NCI-H1092 treated with DMSO at 0.1 percent for 48 hours (cell line): ENCODE data around the gene NWD2.
A peak's percentile ranks its signal among the peaks of the same experiment; 100 is the strongest.

Experiments
- DNase-seq: peaks from one replicate; lab custom pipeline; 2025; lab: John Stamatoyannopoulos, UW

Gene NWD2

DNA sequence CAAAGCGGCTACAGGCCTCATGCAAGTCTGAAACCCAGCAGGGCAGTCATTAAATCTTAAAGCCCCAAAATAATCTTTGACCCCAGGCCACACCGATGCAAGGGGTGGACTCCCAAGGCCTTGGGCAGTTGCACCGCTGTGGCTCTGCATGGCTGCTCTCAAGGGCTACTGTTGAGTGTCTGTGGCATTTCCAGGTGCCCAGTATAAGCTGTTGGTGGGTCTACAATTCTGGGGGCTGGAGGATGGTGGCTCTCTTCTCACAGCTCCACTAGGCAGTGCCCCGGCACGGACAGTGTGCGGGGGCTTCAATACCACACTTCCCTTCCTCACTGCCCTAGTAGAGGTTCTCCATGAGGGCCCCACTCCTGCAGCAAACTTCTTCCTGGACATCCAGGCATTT, 60.1 kb downstream of the NWD2 start:
- no peak for DNase-seq

DNA sequence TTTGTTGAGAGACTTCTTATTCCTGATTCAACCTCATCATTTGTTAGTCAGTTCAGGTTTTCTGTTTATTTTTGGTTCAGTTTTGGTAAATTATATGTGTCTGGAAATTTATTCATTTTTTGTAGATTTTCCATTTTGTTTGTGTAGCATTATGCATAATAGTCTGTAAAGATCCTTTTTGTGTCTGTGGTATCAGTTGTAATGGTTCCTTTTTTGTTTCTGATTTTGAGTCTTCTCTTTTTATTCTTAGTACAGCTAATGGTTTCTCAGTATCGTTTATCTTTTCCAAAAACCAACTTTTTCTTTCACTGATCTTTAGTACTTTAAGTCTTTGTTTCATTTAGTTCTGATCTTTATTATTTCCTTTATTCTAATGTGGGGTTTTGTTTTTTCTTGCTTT, 61.4 kb downstream of the NWD2 start:
- DNase-seq: no peak

DNA sequence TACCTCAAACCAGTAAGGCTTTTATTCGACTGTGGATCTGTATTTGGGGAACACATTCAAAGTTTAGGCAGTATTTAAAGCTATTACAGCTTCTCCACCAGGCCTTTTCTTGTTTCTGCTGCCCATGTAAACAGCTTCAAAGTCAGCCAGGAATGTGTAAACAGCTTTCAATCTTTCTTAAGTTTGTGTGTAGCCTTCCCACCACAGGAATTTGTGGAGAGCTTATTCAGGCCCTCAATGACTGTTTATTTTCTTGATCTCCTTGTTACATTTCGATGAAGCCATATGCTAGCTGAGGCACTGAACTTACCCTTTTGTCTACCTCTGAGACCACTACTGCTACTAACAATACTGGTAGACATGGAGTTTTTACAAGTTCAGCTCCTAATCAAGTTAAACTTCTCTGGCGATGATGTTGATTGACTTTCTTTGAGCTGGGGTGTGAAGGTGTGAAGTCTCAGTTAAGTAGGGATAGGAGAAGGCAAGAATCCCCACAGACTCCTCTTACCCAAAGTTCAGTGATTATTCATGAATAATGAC, 72.6 kb downstream of the NWD2 start:
- DNase-seq: no peak

DNA sequence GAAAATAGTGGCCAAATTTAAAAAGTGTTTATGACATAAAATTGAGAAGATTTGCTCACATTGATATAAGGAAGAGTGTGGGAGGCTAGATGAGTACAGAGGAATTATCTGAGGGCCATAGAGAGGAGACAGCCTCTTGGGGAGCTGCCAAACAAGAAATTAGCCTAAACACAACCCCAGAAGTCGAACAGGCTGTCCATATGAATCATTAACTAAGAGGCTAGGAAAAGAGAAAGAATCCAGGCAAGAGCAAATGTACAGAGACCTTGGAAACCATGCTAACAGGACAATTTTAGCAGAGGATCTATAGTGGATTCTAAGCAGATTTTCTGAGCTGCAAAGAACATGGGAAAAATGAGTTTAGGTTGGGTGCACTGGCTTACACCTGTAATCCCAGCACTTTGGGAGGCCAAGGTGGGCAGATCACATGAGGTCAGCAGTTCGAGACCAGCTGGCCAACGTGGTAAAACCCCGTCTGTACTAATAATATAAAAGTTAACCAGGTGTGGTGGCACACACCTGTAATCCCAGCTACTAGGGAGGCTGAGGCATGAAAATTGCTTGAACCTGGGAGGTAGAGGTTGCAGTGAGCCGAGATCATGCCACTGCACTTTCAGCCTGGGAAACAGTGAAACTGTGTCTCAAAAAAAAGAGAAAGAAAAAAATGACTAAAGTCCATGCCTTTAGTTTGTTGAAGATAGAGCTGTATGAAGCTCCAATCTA, 76.1 kb downstream of the NWD2 start:
- no peak for DNase-seq

DNA sequence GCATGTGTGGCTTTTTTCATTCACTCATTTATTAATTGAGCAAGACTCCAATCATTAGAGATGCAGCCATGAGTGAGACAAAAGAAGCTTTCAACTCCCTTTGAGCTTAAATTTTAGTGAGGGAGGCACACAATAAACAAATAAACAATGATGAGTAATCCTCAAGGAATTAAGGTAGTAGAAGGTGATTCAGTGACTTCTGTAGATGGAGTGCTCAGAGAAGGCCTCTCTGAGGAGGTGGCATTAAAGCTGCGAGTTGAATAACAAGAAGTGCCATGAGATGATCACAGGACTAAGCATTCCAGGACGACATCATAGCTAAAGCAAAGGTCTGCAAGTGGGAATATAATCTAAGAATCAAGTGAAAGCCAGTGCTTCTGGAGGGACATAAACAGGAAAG, 77.6 kb downstream of the NWD2 start:
- DNase-seq: no peak

DNA sequence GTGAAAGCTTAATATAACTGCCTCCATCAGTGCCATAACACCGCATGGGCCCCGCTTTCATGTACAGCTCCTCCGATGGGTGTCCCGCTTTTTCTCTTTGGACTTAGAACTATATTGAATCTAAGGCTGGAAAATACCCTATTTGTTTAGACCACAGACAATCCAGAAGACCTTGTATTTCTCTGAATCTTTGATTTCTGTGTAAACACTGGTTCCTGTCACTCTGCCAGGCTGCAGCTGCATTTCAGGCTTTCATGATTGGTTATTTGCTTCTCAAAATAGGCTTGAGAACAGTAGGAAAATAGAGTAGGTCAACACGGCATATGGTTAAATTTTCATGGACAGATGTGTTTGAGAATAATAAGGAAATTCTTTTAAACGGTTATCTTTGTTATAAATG, 80.0 kb downstream of the NWD2 start:
- no peak for DNase-seq

DNA sequence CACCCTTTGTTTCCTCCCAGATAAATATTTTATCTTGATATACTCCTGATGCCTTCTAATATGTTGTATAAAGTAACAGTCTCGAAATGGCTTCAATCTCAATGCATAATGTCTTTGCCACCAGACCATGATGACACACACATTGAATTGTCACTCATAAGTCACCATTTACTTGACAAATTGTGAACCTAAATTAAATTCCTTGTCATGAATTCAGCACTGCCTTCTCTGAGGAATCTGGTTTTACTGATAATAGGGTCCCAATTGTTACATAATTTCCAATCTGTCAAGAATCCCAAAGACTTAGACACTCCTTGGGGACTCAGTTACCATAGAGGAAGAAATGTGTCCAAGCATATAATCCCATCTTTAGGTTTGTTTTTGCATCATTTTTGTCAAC, 82.3 kb downstream of the NWD2 start:
- no peak for DNase-seq

DNA sequence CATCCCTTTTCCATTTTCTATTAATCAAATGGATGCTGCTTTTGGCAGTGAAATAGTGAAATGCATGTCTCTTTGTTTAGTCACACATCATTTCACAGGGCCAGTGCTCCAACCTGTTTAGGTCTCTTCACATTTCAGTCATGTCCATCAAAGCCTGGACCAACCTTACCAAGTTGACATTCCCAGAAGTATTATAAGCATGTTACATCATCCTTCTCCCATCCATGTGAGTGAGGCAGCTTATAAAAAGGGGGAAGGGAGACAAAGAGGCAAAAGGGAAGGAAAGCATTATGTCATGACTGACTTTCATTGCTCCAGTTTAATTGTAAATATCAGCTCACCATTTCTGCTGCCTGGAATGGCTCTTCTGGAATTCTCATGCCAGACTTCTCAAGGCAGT, 94.4 kb downstream of the NWD2 start:
- no peak for DNase-seq

DNA sequence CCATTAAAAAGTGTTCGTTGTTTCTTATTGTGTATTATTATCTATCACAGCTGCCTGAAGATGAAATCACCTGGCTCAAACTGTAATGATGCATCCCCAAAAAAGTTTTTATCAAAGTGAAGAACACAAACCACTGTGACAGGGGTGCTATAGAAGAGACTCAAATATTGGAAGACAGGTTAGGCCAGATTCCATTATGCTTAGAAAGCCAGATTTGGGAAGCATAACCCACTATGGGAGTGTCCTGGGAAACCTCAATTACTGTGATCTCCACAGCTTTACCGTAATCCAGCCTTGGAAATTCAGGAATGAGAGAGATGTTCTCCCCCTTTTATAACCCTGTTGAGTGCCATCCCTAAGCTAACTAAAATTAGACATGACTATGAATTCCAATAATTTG, 114.2 kb downstream of the NWD2 start:
- DNase-seq: no peak

DNA sequence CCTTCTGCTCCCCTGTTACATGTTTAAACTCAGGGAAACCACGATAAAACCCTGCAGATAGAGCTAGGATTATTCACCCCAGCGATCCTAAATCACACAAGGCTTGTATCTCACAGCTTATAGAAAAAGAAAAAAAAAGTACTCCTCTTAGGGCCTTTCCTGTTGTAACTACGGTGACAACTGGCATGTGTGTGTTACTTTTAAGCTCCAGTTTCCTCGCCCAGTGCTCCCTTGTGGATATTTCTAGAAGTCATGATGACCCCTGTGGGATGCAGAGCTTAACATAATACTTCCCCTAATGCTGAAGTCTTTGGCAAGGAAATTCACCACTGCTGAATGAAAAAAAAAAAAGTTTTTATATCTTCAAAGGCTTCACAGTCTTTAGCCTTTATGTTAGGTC, 114.7 kb downstream of the NWD2 start:
- no peak for DNase-seq

DNA sequence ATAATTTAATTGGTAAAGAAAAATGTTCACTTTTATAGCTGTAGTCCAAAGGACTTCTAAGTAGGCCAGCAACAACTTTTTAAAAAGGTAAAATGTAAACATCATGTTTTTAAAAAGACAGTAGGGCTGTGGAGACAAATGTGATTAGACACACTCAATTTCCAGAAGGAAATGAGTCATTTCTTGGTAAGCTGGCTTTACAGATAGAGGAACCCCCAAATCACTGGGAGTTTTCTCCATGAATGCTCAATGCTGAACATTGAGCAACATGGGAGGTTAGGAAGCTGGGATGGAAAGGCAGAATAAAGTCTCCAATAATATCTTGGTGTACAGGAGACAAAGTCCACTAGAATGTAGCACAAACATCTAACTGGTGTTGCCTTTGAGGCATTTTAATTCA, 121.3 kb downstream of the NWD2 start:
- no peak for DNase-seq

DNA sequence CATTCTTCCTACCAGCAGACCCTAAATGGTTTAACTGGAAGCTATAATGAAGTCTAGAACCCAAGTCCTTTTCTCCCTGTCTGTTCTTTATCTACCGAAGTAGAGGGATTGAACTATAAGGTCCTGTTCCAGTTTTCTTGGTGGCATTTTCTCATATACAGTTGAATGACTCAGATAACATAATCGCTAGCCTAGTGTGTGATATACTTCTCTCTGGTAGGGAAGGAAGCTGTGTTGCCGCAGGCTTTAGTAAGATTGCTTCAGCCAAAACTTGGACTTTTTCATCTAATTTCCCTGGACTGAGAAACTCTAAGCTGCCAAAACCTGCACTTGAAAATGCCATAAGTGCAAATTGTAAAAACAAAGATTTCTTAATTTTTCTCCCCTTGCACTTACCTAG, 123.4 kb downstream of the NWD2 start:
- DNase-seq: no peak

DNA sequence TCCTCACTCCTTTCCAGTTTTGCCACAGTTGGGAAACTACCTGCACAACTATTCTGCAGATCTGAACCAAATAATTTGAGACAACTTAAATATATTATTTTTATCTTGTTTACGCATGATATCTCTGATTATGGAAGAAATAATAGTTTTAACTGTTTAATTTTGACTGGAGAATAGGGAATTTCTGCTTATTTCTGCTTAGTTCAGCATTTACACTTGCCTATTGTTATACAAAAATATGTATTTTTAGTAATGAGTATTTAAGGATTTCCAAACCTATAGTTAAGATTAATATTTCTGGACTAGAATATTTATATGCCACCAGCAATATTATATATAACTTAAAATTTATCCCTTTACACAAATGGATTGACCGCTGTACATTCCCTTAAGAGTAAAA, 125.5 kb downstream of the NWD2 start:
- DNase-seq: no peak

DNA sequence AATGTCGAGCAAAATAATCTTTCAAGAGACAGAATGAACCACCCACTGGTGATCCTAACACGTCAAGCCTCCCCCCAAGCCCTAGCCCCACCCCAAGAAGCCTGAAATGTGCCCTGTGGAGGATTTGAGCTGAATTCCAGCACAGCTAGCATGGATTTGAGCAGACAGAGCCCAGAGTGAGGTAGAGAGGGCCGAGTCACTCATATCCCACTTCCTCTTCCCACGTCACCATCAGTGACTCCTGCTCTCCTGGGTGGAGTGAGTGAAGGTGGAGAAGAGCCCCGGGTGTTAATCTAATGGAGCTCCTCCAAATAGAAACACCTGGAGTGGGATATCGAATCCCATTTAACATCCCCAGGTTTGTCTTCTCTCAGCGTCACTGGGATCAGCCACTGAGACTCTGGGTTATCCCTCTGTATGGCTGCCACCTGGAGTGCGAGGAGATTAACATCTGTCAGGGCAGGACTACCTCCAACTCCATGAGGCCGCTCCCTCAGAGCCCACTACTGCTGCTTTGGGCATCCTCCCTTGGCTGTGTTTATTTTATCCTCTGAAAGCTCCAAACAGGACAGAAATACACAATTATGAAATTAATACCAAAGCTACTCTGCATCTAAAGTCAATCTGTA, 136.6 kb downstream of the NWD2 start:
- no peak for DNase-seq

DNA sequence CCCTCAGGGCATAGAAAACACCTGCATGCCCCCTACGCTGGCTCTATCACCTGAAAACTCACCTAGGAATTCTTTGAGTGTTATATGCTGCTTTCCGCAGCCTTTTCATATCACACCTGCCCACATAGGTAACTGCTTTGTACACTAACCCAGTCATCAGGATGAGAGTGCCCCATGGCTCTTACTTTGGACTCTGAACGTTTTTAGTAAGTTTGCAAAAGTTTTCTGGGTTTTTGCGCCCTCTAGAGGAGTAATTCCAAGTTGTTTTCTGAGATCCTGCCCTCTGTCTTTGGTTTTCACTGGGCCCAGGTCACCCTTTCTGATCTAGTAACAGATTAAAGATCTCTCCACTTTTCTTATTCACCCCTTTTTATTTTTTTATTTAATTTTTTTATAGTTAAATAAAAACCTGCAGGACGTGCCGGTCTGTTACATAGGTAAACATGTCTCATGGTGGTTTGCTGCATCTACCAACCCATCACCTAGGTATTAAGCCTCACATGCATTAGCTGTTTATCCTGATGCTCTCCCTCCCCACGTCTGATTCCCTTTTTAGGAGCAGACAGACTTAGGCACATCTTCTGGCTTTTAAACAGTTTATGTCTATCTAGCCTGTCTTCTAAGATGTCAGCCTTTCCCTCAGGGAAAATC, 139.2 kb downstream of the NWD2 start:
- peak; percentile 7 for DNase-seq

DNA sequence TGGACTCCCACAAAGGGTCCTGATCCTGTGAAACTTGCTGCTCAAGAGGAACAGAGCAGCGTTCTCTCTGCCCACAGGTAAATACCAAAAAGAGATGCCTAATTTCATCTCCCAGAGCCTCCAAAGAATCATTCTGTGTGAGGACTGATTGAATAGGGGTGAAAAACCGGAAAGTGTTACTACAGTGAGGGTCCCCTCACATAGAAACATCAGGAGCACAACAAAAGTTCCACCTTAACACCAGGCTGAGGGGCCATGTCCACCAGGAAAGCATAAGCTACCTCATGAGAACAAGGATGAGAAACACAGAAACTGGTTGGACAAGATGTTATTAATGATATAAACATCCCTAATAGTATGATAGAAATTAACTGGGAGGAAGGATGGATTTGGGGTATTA, 140.9 kb downstream of the NWD2 start:
- no peak for DNase-seq

DNA sequence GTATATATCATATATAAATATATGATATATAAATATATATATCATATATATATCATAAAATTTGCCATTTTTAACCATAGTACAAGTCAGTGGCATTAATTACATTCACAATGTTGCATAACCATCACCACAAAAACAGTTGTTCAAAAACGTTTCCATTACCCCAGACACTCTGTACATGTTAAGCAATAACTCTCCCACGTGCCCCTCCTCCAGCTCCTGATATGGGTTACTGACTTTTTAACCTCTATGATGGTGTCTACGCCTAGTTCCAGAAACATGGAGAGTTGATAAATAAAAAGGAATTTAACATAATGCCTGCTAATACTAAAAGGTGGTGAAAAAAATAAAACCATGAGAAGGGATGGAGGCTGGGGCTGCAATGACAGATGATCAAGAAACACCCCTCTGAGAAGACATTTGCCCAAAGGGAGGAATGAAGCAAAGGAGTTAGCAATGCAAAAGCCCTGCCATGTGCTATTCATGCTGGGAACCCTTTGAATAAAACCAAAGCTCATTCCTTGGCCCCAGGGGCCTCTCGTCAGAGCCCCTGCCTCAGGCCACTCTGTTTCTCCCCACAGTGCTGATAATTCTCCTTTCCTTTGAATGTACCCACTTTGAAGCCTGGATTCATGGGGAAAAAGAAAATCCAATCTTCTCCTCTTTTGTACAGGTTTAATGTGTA, 144.3 kb downstream of the NWD2 start:
- DNase-seq: no peak

DNA sequence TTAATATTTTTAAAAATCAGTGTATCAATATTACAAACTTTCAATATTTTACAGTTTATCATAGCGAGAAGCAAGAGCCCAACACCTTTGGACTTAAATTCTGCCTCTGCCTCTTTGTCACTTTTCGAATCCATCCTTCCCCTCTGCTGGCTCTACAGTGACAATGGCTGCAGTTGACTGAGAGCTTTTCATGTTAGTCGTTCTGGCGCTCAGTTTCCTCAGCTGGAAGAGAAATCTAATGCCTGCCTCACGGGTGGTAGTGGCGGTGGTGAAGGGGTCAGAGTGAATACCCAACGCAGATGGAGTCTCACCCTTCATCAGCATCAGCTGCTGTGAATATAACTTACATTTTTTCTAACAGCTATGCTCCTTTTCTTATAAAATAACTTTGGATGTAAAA, 144.8 kb downstream of the NWD2 start:
- DNase-seq: no peak

DNA sequence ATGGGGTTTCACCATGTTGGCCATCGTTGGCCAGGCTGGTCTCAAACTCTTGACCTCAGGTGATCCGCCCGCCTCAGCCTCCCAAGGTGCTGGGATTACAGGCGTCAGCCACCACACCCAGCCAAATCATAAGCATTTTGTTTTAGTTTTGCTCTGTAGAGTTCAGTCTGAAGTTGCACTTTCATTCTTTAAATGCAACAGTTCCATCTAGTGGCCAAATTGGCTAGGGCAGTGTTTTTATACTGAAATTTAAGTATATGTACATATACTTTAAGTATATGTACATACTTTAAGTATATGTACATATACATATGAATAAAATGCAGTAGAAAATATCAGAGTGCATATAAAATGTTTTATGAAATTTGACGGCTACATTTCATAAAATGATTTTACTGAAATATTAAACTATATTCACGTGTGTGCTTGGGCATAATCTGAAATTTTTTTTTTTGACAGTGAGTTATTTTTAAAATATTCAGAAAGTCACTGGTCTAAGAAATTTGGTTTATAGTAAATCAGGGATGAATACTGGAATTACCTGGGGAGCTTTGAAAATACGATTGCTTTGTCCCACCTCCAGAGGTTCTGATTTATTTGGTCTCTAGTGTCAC, 145.5 kb downstream of the NWD2 start:
- DNase-seq: peak; percentile 34

DNA sequence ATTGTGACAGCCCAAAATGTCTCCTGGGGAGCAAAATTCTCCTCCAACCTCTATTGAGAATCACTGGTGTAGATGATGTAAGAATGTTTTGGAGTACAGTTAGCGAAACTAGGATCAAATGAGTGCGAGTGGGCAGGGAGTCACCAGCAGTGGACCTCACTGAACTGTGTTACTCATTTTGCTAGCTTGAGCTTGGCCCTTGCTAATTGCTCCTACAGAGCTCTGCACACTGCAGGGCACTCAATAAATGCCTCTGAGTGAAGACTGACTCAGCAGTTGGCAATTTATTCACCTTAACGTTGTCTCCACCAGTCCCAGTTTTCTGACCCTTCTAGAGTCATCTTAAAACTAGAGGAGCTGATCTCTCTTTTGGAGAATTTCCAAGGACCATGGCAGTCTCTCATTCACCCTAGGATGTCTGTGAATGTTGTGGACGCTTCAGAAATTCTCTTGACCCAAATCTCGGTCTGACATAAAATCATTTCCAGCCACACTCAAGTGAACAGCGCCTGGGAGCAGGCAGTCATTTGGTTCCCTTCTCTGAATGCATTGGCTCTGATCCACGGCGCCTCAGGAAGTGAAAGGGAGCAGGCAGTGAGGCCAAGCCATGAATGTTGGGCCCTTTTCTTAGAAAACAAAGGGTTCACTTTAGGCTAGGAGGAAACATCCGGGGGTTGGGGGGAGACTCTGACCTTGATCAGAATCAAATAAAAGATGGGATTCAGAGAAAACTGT, 148.1 kb downstream of the NWD2 start:
- DNase-seq: no peak

DNA sequence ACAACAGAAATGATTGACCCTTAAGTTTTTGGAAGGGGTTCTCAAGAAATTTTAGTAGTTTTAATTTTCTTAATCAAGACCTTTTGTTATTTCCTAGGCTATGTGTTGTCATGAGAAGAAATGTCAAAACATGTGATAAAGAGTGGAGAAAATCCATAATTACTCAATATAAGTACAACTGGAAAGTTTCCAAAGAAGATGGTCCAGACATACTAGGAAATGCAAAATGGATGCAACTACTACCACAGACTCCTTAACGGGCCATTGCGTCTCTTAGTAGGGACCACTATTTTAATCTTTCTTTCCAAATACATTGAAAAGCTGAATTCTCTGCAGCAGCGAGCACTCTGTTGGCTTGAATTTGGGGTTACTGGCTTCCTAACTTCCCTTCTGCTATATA, 148.8 kb downstream of the NWD2 start:
- DNase-seq: no peak

DNA sequence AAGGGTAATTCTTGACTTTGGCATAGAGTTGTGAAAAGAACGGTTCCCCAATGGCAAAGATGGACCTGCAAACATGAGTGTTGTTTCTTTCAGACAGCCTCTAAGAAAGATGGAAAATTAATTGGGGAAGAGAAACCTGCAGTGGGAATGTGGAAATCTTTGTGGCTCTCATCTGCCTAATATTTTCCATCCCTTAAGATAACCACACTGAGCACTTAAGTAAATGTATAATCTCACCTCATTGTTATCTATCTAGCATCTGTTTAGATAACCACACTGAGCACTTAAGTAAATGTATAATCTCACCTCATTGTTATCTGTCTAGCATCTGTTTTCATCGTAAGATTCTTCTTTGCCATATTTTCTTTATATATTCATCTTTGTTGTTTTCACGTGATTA, 149.3 kb downstream of the NWD2 start:
- DNase-seq: no peak
